Endothelial cell of umbilical vein (primary cell): ENCODE data around the gene SIRPD.
"Not testable (repeated sequence)": the region's sequence is repeated elsewhere in the genome, so short reads cannot be mapped to it uniquely, and the experiment has no call there.

Experiments used
- EZH2 ChIP-seq: IDR thresholded peaks from 2 replicates; pipeline ENCODE4 v1.6.1; 2012; ENCODE audit warnings: borderline replicate concordance, low read depth, mild to moderate bottlenecking, moderate library complexity, low read length, inconsistent platforms; ENCODE audit not compliant: severe bottlenecking
- FOS ChIP-seq: IDR thresholded peaks from 2 replicates; pipeline ENCODE4 v1.6.1; 2011; ENCODE audit warnings: mild to moderate bottlenecking, low read length, moderate library complexity, borderline replicate concordance; ENCODE audit not compliant: insufficient read depth
- JUN ChIP-seq: IDR thresholded peaks from 2 replicates; pipeline ENCODE4 v1.6.1; 2011; ENCODE audit warnings: borderline replicate concordance, low read depth; ENCODE audit not compliant: insufficient read length, insufficient read depth
- MYC ChIP-seq: IDR thresholded peaks from one replicate; pipeline ENCODE4 v1.6.1; 2011; ENCODE audit warnings: mild to moderate bottlenecking, low read depth, low read length
- POLR2A ChIP-seq: IDR thresholded peaks from 2 replicates; pipeline ENCODE4 v1.6.1; 2012; ENCODE audit warnings: low read depth, mild to moderate bottlenecking, control low read depth, low read length
- POLR2AphosphoS5 ChIP-seq: IDR thresholded peaks from 2 replicates; pipeline ENCODE4 v1.6.1; 2012; ENCODE audit warnings: low read depth, mild to moderate bottlenecking, control low read depth, low read length, moderate library complexity; ENCODE audit not compliant: insufficient read depth
- TF ChIP-seq, protein P1 (sequence below), 2 donors: IDR thresholded peaks; 1 replicate in 1 of 2; 2 replicates in 1 of 2; pipeline ENCODE4 v1.5.1; 2011; ENCODE audit warnings: low read length in 2 of 2, mild to moderate bottlenecking in 2 of 2, moderate library complexity in 2 of 2, control low read depth in 1 of 2, inconsistent platforms in 1 of 2, low read depth in 1 of 2; ENCODE audit not compliant: insufficient read depth in 1 of 2; ENCODE audit errors: extremely low read depth in 1 of 2

DNA sequence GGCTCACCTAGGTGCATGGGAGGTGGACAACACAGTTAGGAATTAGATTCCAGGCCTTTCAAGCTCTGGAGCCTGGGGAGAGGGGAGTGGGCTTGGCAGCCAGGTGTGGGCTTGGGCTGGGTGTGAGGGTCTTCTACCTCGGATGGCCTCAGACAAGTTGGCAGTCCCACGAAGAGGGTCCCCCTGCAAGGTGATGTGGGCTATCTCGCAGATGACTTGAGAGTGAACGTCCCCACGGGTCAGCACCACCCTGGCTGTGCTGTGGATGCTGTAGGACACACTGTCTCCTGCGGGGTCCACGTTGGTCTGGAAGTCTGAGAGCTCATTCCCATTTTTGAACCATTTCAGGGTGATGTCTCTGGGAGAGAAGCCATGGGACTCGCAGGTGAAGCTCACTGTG, 14.1 kb upstream of the SIRPD start:
- TF ChIP-seq, protein P1, sequence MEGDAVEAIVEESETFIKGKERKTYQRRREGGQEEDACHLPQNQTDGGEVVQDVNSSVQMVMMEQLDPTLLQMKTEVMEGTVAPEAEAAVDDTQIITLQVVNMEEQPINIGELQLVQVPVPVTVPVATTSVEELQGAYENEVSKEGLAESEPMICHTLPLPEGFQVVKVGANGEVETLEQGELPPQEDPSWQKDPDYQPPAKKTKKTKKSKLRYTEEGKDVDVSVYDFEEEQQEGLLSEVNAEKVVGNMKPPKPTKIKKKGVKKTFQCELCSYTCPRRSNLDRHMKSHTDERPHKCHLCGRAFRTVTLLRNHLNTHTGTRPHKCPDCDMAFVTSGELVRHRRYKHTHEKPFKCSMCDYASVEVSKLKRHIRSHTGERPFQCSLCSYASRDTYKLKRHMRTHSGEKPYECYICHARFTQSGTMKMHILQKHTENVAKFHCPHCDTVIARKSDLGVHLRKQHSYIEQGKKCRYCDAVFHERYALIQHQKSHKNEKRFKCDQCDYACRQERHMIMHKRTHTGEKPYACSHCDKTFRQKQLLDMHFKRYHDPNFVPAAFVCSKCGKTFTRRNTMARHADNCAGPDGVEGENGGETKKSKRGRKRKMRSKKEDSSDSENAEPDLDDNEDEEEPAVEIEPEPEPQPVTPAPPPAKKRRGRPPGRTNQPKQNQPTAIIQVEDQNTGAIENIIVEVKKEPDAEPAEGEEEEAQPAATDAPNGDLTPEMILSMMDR (IDR thresholded peaks at IDR 0.05; ENCODE audit: extremely low read depth in 1 of 2, insufficient read depth in 1 of 2, low read depth in 1 of 2, low read length in 2 of 2): not testable (repeated sequence)
- TF ChIP-seq EZH2, MYC, POLR2AphosphoS5, POLR2A, FOS, JUN: not testable (repeated sequence)
